Glutamatergic neuron (in vitro differentiated cells): ENCODE measurements around the gene ACR. TPM values are rescaled to one million over a fixed set of nuclear protein-coding genes. Genes with fewer than 3 reads are reported as not detected.

Experiments used
- DNase-seq: peaks from one replicate; pipeline ENCODE4 v3.0.0; 2022
- H3K27ac Mint-ChIP-seq: one replicate; pipeline ENCODE4 v1.8.0; 2020; ENCODE audit warnings: mild to moderate bottlenecking, mixed read lengths, inconsistent platforms; ENCODE audit not compliant: unreplicated experiment
- H3K27me3 Mint-ChIP-seq: one replicate; pipeline ENCODE4 v1.8.0; 2020; ENCODE audit warnings: mild to moderate bottlenecking, moderate library complexity, mixed read lengths, inconsistent platforms; ENCODE audit not compliant: unreplicated experiment
- H3K36me3 Mint-ChIP-seq: one replicate; pipeline ENCODE4 v1.8.0; 2020; ENCODE audit warnings: mild to moderate bottlenecking, mixed read lengths, inconsistent platforms; ENCODE audit not compliant: unreplicated experiment
- H3K4me1 Mint-ChIP-seq: one replicate; pipeline ENCODE4 v1.8.0; 2020; ENCODE audit warnings: mild to moderate bottlenecking, low read depth, mixed read lengths, inconsistent platforms; ENCODE audit not compliant: unreplicated experiment
- H3K4me3 Mint-ChIP-seq: one replicate; pipeline ENCODE4 v1.8.0; 2020; ENCODE audit warnings: mild to moderate bottlenecking, mixed read lengths, inconsistent platforms; ENCODE audit not compliant: unreplicated experiment
- H3K9me3 Mint-ChIP-seq: one replicate; pipeline ENCODE4 v1.8.0; 2020; ENCODE audit warnings: mild to moderate bottlenecking, moderate library complexity, mixed read lengths, inconsistent platforms; ENCODE audit not compliant: unreplicated experiment
- CTCF ChIP-seq: fragments of 200-600 bp; sonication (generic); IDR thresholded peaks from one replicate; pipeline ENCODE4 v1.5.0; 2021; ENCODE audit not compliant: partially characterized antibody, unreplicated experiment
- total RNA-seq: library from RNA; stranded (reverse); fragmentation: NEBNext Ultra II Directional; extraction: Animal tissue kit (Norgen Biotek cat#: 25700); gene quantifications from one replicate; pipeline ENCODE4 v1.2.1, GENCODE V29; 2021; ENCODE audit not compliant: unreplicated experiment

The ACR gene
- total RNA-seq, 1 donor from 2014 or later: not detected

GRCh38 chr22:50728523-50728931, 9.5 kb upstream of the ACR start:
- no peak overlapping the region for H3K27ac Mint-ChIP-seq
- H3K9me3 Mint-ChIP-seq: peaks cover 6% of the 10 kb centered on the region
- DNase-seq: peak; percentile 7
- H3K36me3 Mint-ChIP-seq: peaks cover 7% of the 10 kb centered on the region
- no peaks in the 10 kb centered on the region for H3K4me1 Mint-ChIP-seq
- TF ChIP-seq CTCF: no peak
- H3K27me3 Mint-ChIP-seq: peaks cover 33% of the 10 kb centered on the region
- H3K4me3 Mint-ChIP-seq: no peak overlapping the region

DNA sequence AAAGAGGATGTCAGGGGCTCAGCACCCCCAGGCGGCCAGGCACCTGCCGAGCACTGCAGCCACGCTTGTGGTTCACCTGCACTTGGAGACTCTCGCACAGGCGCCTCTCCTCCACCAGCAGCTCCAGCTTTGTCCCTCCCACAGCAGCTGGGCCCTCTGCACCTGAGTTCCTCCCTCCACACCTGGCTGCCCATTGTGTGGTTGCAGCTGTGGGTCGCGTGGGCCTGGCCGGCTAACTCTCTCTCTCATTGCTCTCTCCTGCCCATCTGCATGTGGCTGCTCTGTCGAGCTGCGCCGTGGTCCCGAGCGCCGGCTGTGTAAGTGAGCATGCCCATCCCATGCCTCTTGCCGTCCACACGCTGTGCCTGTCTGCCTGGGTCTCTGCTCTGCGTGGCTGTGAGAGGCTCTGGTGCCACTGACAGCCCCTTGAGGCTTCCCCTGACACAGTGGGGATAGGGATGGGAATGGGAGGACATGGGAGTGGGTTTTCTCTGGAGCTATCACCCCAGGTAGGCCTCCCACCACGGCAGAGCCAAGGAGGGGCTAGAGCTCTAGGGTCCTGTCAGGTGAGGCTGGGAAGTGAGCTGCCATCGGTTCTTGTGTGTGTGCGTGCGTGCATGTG, 8.5 kb upstream of the ACR start:
- Mint-ChIP-seq H3K27me3 (peaks cover 30% of the 10 kb centered on the region), H3K4me1 (no peaks in the 10 kb centered on the region), H3K27ac (no peak overlapping the region), H3K9me3 (peaks cover 7% of the 10 kb centered on the region), H3K4me3 (no peak overlapping the region), H3K36me3 (no peaks in the 10 kb centered on the region)
- DNase-seq: peak; percentile 24
- no peak for TF ChIP-seq CTCF

- Mint-ChIP-seq H3K4me3 (no peak overlapping the region), H3K27ac (no peak overlapping the region), H3K4me1 (no peaks in the 10 kb centered on the region), H3K9me3 (peaks cover 7% of the 10 kb centered on the region), H3K36me3 (no peaks in the 10 kb centered on the region), H3K27me3 (peaks cover 34% of the 10 kb centered on the region)
- TF ChIP-seq CTCF: no peak
- no peak for DNase-seq
These were observed 7.8 kb upstream of the ACR start for GRCh38 chr22:50730013-50730891.

DNA sequence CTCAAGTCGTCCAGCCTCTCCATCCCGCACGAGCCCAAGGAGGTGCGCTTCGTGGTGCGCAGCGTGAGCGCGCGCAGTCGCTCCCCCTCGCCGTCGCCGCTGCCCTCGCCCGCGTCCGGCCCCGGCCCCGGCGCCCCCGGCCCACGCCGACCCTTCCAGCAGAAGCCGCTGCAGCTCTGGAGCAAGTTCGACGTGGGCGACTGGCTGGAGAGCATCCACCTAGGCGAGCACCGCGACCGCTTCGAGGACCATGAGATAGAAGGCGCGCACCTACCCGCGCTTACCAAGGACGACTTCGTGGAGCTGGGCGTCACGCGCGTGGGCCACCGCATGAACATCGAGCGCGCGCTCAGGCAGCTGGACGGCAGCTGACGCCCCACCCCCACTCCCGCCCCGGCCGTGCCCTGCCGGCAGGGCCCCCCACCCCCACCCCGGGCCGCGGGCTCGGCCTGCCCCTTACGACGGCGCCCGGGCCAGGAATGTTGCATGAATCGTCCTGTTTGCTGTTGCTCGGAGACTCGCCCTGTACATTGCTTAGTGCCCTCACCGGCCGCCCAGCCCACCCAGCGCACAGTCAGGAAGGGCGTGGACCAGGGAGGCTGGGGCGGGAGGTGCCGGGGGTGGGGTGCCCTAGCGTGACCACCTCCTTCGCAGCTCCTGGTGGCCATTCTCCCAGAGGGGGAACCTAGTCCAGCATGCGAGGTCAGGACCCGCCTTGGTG, 6.9 kb upstream of the ACR start:
- H3K27ac Mint-ChIP-seq: no peak overlapping the region
- no peaks in the 10 kb centered on the region for H3K36me3 Mint-ChIP-seq
- H3K9me3 Mint-ChIP-seq: peaks cover 7% of the 10 kb centered on the region
- no peak overlapping the region for H3K4me3 Mint-ChIP-seq
- DNase-seq: no peak
- H3K27me3 Mint-ChIP-seq: peaks cover 34% of the 10 kb centered on the region
- no peak for TF ChIP-seq CTCF
- no peaks in the 10 kb centered on the region for H3K4me1 Mint-ChIP-seq
